Fibroblast of villous mesenchyme (primary cell): ENCODE measurements around the gene PCDHGA1. TPM values are rescaled to one million over a fixed set of nuclear protein-coding genes. Genes with fewer than 3 reads are reported as not detected.
A peak's percentile ranks its signal among the peaks of the same experiment; 100 is the strongest.

Experiments used
- DNase-seq: peaks from one replicate; pipeline ENCODE4 v3.0.0-alpha.2; 2010; ENCODE audit warnings: low read depth
- H3K4me3 ChIP-seq: 2 replicates; pipeline ENCODE4 v1.5.1; 2011; ENCODE audit warnings: low read depth, mild to moderate bottlenecking, low read length
- CTCF ChIP-seq: IDR thresholded peaks from 2 replicates; pipeline ENCODE4 v1.5.1; 2012; ENCODE audit warnings: low read depth, mild to moderate bottlenecking, low read length; ENCODE audit not compliant: insufficient read depth
- total RNA-seq: library from RNA; depleted of rRNA; stranded (reverse); fragments of >200 nt; gene quantifications from 2 replicates; pipeline ENCODE4 v1.2.3, GENCODE V29; 2012

PCDHGA1 gene
- total RNA-seq, 1 donor, result 0.86 TPM

- peak; percentile 82 for TF ChIP-seq CTCF
- H3K4me3 ChIP-seq, result peak overlapping the region; percentile 36
- DNase-seq, result peak; percentile 98
Measured at GRCh38 chr5:141557681-141558136, 227.4 kb downstream of the PCDHGA1 start.

GRCh38 chr5:141558150-141558549 lies 227.8 kb downstream of the PCDHGA1 start:
- no peak for TF ChIP-seq CTCF
- DNase-seq, result peak; percentile 31
- H3K4me3 ChIP-seq, result no peak overlapping the region

GRCh38 chr5:141559461-141559860 lies 229.1 kb downstream of the PCDHGA1 start:
- no peak for TF ChIP-seq CTCF
- peak; percentile 66 for DNase-seq
- no peak overlapping the region for H3K4me3 ChIP-seq

GRCh38 chr5:141560151-141560550 lies 229.8 kb downstream of the PCDHGA1 start:
- H3K4me3 ChIP-seq, result no peak overlapping the region
- peak; percentile 20 for DNase-seq

GRCh38 chr5:141560725-141561483 lies 230.6 kb downstream of the PCDHGA1 start:
- peak; percentile 99 for DNase-seq
- H3K4me3 ChIP-seq, result no peak overlapping the region
- TF ChIP-seq CTCF, result peak; percentile 89

More at GRCh38 chr5:141560151-141560550, 229.8 kb downstream of the PCDHGA1 start:
- no peak for TF ChIP-seq CTCF

Other genes with a start within 250 kb of the PCDHGA1 start
- under 0.01 and 0.32 TPM in 2 replicates for gene PCDHB2, start 235.9 kb upstream of the PCDHGA1 start, total RNA-seq
- 0.32 and 0.43 TPM in 2 replicates for gene PCDHB3, start 230.0 kb upstream of the PCDHGA1 start, total RNA-seq
- under 0.01 TPM in 2 replicates for gene PCDHB4, start 208.7 kb upstream of the PCDHGA1 start, total RNA-seq
- under 0.01 and 0.32 TPM in 2 replicates for gene PCDHB5, start 195.3 kb upstream of the PCDHGA1 start, total RNA-seq
- gene PCDHB6, start 180.5 kb upstream of the PCDHGA1 start, total RNA-seq, result under 0.01 TPM in 2 replicates
- under 0.01 and 0.43 TPM in 2 replicates for gene PCDHB7, start 157.9 kb upstream of the PCDHGA1 start, total RNA-seq
- under 0.01 TPM in 2 replicates for gene PCDHB8, start 152.7 kb upstream of the PCDHGA1 start, total RNA-seq
- gene PCDHB16, start 148.1 kb upstream of the PCDHGA1 start, total RNA-seq, result under 0.01 and 0.32 TPM in 2 replicates
- gene PCDHB9, start 143.4 kb upstream of the PCDHGA1 start, total RNA-seq, result under 0.01 and 0.64 TPM in 2 replicates
- under 0.01 and 0.32 TPM in 2 replicates for gene PCDHB10, start 138.2 kb upstream of the PCDHGA1 start, total RNA-seq
- gene PCDHB11, start 130.9 kb upstream of the PCDHGA1 start, total RNA-seq, result 0.32 TPM in 1 of 2 replicates, not detected in the other
- under 0.01 TPM in 1 of 2 replicates, not detected in the other for gene PCDHB12, start 121.8 kb upstream of the PCDHGA1 start, total RNA-seq
- gene PCDHB13, start 116.6 kb upstream of the PCDHGA1 start, total RNA-seq, result under 0.01 and 0.32 TPM in 2 replicates
- 0.32 and 0.43 TPM in 2 replicates for gene PCDHB14, start 107.2 kb upstream of the PCDHGA1 start, total RNA-seq
- under 0.01 TPM in 2 replicates for gene PCDHB15, start 85.1 kb upstream of the PCDHGA1 start, total RNA-seq
- under 0.01 and 0.64 TPM in 2 replicates for gene SLC25A2, start 26.5 kb upstream of the PCDHGA1 start, total RNA-seq
- 49.3 and 73.0 TPM in 2 replicates for gene TAF7, start 9.7 kb upstream of the PCDHGA1 start, total RNA-seq
- 2.6 and 3.0 TPM in 2 replicates for gene PCDHGA2, start 8.2 kb downstream of the PCDHGA1 start, total RNA-seq
- 3.2 and 4.3 TPM in 2 replicates for gene PCDHGA3, start 13.3 kb downstream of the PCDHGA1 start, total RNA-seq
- 2.2 and 2.3 TPM in 2 replicates for gene PCDHGB1, start 19.6 kb downstream of the PCDHGA1 start, total RNA-seq
- 4.5 and 7.3 TPM in 2 replicates for gene PCDHGA4, start 24.5 kb downstream of the PCDHGA1 start, total RNA-seq
- gene PCDHGB2, start 29.5 kb downstream of the PCDHGA1 start, total RNA-seq, result 2.3 and 2.6 TPM in 2 replicates
- 1.3 and 1.9 TPM in 2 replicates for gene PCDHGA5, start 33.6 kb downstream of the PCDHGA1 start, total RNA-seq
- 3.9 and 5.2 TPM in 2 replicates for gene PCDHGB3, start 39.7 kb downstream of the PCDHGA1 start, total RNA-seq
- 4.7 and 4.8 TPM in 2 replicates for gene PCDHGA6, start 43.4 kb downstream of the PCDHGA1 start, total RNA-seq
- gene PCDHGA7, start 52.2 kb downstream of the PCDHGA1 start, total RNA-seq, result 3.5 and 4.5 TPM in 2 replicates
- 11.0 and 13.4 TPM in 2 replicates for gene PCDHGB4, start 57.2 kb downstream of the PCDHGA1 start, total RNA-seq
- gene PCDHGA8, start 62.1 kb downstream of the PCDHGA1 start, total RNA-seq, result 3.0 and 3.2 TPM in 2 replicates
- 23.2 and 25.0 TPM in 2 replicates for gene PCDHGB5, start 67.4 kb downstream of the PCDHGA1 start, total RNA-seq
- gene PCDHGA9, start 72.3 kb downstream of the PCDHGA1 start, total RNA-seq, result 4.7 and 5.2 TPM in 2 replicates
- gene PCDHGB6, start 77.5 kb downstream of the PCDHGA1 start, total RNA-seq, result 4.2 and 4.3 TPM in 2 replicates
- 11.7 and 12.2 TPM in 2 replicates for gene PCDHGA10, start 82.5 kb downstream of the PCDHGA1 start, total RNA-seq
- 11.2 and 12.6 TPM in 2 replicates for gene PCDHGB7, start 87.2 kb downstream of the PCDHGA1 start, total RNA-seq
- 11.0 and 15.5 TPM in 2 replicates for gene PCDHGA11, start 90.5 kb downstream of the PCDHGA1 start, total RNA-seq
- gene PCDHGA12, start 100.0 kb downstream of the PCDHGA1 start, total RNA-seq, result 15.5 and 18.7 TPM in 2 replicates
- gene PCDHGC3, start 145.5 kb downstream of the PCDHGA1 start, total RNA-seq, result 35.4 and 36.3 TPM in 2 replicates
- 2.6 and 2.9 TPM in 2 replicates for gene PCDHGC4, start 154.5 kb downstream of the PCDHGA1 start, total RNA-seq
- 2.6 TPM in 2 replicates for gene PCDHGC5, start 158.6 kb downstream of the PCDHGA1 start, total RNA-seq